ENCODE data around the gene PHF2.

Gene PHF2

GRCh38 chr9:93613791-93614190, 37.4 kb downstream of the PHF2 start:
- Histone ChIP-seq H3K79me2 (ENCODE audit: insufficient read depth, low read length) (peaks cover 67% of the 10 kb centered on the region), H3K4me3 (ENCODE audit: low read length, poor library complexity, severe bottlenecking) (no peak overlapping the region), H3K4me2 (ENCODE audit: low read depth, low read length, poor library complexity, severe bottlenecking) (no peak overlapping the region), H3K27me3 (ENCODE audit: insufficient read depth, low read length, poor library complexity, severe bottlenecking) (no peaks in the 10 kb centered on the region), H3K9me2 (replicated peaks; ENCODE audit: low read depth, low read length) (no peaks in the 10 kb centered on the region), H3K36me3 (ENCODE audit: insufficient read depth, low read length) (no peaks in the 10 kb centered on the region), H3K9ac (ENCODE audit: low read depth, low read length, poor library complexity, severe bottlenecking) (no peak overlapping the region), H3F3A (ENCODE audit: low read depth) (no peaks in the 10 kb centered on the region), H3K4me1 (ENCODE audit: insufficient read depth, low read length, poor library complexity, severe bottlenecking) (peaks cover 6% of the 10 kb centered on the region), H4K20me1 (ENCODE audit: insufficient read depth, low read length, poor library complexity, severe bottlenecking) (no peaks in the 10 kb centered on the region), H2AFZ (ENCODE audit: low read length) (no peak overlapping the region), H3K9me3 (ENCODE audit: insufficient read depth, low read depth, low read length) (peaks cover 2% of the 10 kb centered on the region; the same call in 1 of the 2 replicates)
- TF ChIP-seq EZH2phosphoT487 (IDR thresholded peaks at IDR 0.05; ENCODE audit: borderline replicate concordance): no peak
- TF ChIP-seq, protein P1, sequence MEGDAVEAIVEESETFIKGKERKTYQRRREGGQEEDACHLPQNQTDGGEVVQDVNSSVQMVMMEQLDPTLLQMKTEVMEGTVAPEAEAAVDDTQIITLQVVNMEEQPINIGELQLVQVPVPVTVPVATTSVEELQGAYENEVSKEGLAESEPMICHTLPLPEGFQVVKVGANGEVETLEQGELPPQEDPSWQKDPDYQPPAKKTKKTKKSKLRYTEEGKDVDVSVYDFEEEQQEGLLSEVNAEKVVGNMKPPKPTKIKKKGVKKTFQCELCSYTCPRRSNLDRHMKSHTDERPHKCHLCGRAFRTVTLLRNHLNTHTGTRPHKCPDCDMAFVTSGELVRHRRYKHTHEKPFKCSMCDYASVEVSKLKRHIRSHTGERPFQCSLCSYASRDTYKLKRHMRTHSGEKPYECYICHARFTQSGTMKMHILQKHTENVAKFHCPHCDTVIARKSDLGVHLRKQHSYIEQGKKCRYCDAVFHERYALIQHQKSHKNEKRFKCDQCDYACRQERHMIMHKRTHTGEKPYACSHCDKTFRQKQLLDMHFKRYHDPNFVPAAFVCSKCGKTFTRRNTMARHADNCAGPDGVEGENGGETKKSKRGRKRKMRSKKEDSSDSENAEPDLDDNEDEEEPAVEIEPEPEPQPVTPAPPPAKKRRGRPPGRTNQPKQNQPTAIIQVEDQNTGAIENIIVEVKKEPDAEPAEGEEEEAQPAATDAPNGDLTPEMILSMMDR (conservative IDR thresholded peaks at IDR 0.05; ENCODE audit: low read length): no peak

DNA sequence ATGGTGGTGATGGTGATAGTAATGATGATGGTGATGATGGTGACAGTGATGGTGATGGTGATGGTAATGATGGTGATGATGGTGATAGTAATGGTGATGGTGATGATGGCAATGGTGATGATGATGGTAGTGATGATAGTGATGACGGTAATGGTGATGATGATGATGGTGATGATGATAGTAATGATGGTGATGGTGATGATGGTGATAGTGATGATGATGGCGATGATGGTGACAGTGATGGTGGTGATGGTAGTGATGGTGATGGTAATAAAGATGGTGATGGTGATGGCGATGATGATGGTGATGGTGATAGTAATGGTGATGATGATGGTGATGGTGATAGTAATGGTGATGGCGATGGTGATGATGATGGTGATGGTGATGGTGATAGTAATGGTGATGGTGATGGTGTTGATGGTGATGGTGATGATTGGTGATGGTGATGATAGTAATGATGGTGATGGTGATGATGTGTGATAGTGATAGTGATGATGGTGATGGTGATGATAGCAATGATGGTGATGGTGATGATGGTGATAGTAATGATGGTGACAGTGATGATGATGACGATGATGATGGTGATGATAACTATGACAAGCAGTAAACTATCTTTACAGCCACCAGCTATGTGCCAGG, 38.6 kb downstream of the PHF2 start:
- Histone ChIP-seq H3K9me2 (replicated peaks; ENCODE audit: low read depth, low read length) (no peaks in the 10 kb centered on the region), H3K36me3 (ENCODE audit: insufficient read depth, low read length) (no peaks in the 10 kb centered on the region), H3K79me2 (ENCODE audit: insufficient read depth, low read length) (peaks cover 66% of the 10 kb centered on the region), H3K4me2 (ENCODE audit: low read depth, low read length, poor library complexity, severe bottlenecking) (no peak overlapping the region), H3K27me3 (ENCODE audit: insufficient read depth, low read length, poor library complexity, severe bottlenecking) (no peaks in the 10 kb centered on the region), H3K9me3 (ENCODE audit: insufficient read depth, low read depth, low read length) (peaks cover under 1% of the 10 kb centered on the region; the same call in 1 of the 2 replicates), H3K4me3 (ENCODE audit: low read length, poor library complexity, severe bottlenecking) (no peak overlapping the region), H4K20me1 (ENCODE audit: insufficient read depth, low read length, poor library complexity, severe bottlenecking) (peaks cover 1% of the 10 kb centered on the region), H3K4me1 (ENCODE audit: insufficient read depth, low read length, poor library complexity, severe bottlenecking) (peaks cover 6% of the 10 kb centered on the region), H3F3A (ENCODE audit: low read depth) (no peaks in the 10 kb centered on the region), H2AFZ (ENCODE audit: low read length) (no peak overlapping the region), H3K9ac (ENCODE audit: low read depth, low read length, poor library complexity, severe bottlenecking) (no peak overlapping the region)
- TF ChIP-seq EZH2phosphoT487 (IDR thresholded peaks at IDR 0.05; ENCODE audit: borderline replicate concordance): no peak
- TF ChIP-seq, protein P1 (conservative IDR thresholded peaks at IDR 0.05; ENCODE audit: low read length): no peak

- H3K9ac ChIP-seq (ENCODE audit: low read depth, low read length, poor library complexity, severe bottlenecking): no peak overlapping the region
- no peaks in the 10 kb centered on the region for H3K36me3 ChIP-seq (ENCODE audit: insufficient read depth, low read length)
- TF ChIP-seq, protein P1 (conservative IDR thresholded peaks at IDR 0.05; ENCODE audit: low read length): no peak
- H3K9me3 ChIP-seq (ENCODE audit: insufficient read depth, low read depth, low read length): no peaks in the 10 kb centered on the region
- no peaks in the 10 kb centered on the region for H3K27me3 ChIP-seq (ENCODE audit: insufficient read depth, low read length, poor library complexity, severe bottlenecking)
- H3K9me2 ChIP-seq (replicated peaks; ENCODE audit: low read depth, low read length): no peaks in the 10 kb centered on the region
- H3K4me2 ChIP-seq (ENCODE audit: low read depth, low read length, poor library complexity, severe bottlenecking): no peak overlapping the region
- no peak overlapping the region for H3K4me3 ChIP-seq (ENCODE audit: low read length, poor library complexity, severe bottlenecking)
- H3F3A ChIP-seq (ENCODE audit: low read depth): no peaks in the 10 kb centered on the region
- H3K4me1 ChIP-seq (ENCODE audit: insufficient read depth, low read length, poor library complexity, severe bottlenecking): peaks cover 6% of the 10 kb centered on the region
- peaks cover 66% of the 10 kb centered on the region for H3K79me2 ChIP-seq (ENCODE audit: insufficient read depth, low read length)
- peaks cover 4% of the 10 kb centered on the region for H4K20me1 ChIP-seq (ENCODE audit: insufficient read depth, low read length, poor library complexity, severe bottlenecking)
- no peak overlapping the region for H2AFZ ChIP-seq (ENCODE audit: low read length)
These were observed 39.7 kb downstream of the PHF2 start for GRCh38 chr9:93616044-93616443.
